ENCODE measurements around the gene STX16.

The STX16 gene

DNA sequence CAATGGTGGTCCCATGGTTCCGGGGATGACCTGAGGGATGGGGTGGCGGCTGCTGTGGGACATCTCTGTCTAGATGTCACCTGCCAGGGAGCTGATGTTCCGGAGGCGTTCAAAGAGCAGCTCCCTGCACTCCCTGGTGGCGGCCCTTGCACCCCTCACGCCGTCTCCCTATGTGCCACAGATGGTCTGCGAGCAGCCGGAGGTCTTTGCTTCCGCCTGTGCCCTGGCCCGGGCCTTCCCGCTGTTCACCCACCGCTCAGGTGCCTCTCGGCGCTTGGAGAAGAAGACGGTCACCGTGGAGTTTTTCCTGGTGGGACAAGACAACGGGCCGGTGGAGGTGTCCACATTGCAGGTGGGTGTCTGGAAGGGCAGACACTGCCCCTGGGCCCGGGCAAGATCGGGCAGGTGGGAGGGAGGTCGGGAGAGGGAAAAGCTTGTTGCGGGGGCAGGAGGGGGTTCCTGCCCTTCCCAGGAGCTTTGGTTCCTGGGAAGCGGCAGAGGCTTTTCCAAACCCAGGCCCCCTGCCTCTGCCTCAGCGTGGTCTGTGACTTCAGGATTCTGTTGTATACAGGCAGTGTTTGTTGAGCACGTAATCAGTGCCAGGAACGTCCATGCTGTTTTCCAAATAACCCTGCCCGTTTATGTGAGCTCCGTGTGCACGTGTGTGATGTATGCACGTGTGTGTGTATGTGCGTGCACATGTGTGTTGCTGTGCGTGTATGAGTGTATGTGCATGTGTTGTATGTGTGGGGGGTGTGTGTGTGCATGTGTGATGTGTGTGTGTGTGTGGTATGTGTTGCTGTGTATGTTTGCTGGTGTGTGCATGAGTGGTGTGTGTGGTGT is 43.4 kb downstream of the STX16 start:
- no peak overlapping the region for H3K4me3 ChIP-seq (ENCODE audit: low read depth, low read length)
- DNase-seq (ENCODE audit: low read depth): no peak

DNA sequence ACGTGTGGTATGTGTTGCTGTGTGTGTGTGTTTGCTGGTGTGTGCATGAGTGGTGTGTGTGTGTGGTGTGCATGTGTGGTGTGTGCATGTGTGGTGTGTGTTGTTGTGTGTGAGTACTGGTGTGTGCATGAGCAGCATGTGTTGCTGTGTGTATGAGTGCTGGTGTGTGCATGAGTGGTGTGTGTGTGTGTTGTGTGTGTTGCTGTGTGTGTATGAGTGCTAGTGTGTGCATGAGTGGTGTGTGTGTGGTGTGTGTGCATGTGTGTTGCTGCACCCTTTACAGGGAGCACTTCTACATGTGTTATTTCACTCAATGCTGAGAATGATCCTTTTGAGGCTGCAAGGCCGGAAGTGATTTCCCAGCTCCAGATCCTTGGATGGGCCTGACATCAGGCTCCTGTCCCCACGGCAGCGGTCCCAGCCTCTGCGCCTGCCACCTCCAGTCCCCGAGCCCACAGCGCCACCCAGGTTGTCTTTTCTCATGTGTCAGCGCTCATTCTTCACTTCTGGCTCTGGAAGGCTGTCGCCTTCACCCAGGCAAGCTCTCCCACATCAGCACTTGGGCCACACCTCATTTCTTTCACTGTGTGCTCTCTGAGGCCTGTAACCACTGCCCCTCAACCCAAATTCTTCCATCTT is 44.1 kb downstream of the STX16 start:
- DNase-seq (ENCODE audit: low read depth): no peak
- TF ChIP-seq, protein P1, sequence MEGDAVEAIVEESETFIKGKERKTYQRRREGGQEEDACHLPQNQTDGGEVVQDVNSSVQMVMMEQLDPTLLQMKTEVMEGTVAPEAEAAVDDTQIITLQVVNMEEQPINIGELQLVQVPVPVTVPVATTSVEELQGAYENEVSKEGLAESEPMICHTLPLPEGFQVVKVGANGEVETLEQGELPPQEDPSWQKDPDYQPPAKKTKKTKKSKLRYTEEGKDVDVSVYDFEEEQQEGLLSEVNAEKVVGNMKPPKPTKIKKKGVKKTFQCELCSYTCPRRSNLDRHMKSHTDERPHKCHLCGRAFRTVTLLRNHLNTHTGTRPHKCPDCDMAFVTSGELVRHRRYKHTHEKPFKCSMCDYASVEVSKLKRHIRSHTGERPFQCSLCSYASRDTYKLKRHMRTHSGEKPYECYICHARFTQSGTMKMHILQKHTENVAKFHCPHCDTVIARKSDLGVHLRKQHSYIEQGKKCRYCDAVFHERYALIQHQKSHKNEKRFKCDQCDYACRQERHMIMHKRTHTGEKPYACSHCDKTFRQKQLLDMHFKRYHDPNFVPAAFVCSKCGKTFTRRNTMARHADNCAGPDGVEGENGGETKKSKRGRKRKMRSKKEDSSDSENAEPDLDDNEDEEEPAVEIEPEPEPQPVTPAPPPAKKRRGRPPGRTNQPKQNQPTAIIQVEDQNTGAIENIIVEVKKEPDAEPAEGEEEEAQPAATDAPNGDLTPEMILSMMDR (IDR thresholded peaks at IDR 0.05; ENCODE audit: control insufficient read depth, extremely low read depth, insufficient read depth): no peak
- no peak overlapping the region for H3K4me3 ChIP-seq (ENCODE audit: low read depth, low read length)

More for the DNA sequence above, 43.4 kb downstream of the STX16 start:
- TF ChIP-seq, protein P1 (IDR thresholded peaks at IDR 0.05; ENCODE audit: control insufficient read depth, extremely low read depth, insufficient read depth): no peak

DNA sequence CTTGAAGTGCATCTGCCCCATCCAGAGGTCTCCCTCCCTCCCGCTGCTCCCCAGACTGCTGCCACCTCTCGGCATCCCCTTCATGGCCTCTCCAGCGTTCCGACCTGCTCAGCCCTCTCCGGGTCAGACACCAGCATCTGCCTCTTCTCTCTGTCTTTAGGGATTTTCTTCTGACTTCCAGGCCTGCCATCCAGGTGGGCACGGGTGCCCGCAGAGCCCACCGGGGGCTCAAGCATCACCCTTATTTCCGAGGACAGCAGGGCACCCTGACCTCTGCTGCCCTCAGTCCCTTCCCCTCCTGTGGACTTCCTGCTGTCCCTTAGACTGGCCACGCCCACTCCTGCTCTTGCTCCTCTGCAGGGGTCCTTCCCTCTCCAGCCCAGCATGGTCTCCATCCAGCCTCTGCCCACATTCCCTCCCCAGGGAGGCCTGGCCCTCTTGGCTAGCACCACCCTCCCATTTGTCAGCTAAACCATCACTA is 44.9 kb downstream of the STX16 start:
- TF ChIP-seq, protein P1 (IDR thresholded peaks at IDR 0.05; ENCODE audit: control insufficient read depth, extremely low read depth, insufficient read depth): no peak
- H3K4me3 ChIP-seq (ENCODE audit: low read depth, low read length): no peak overlapping the region
- DNase-seq (ENCODE audit: low read depth): no peak

DNA sequence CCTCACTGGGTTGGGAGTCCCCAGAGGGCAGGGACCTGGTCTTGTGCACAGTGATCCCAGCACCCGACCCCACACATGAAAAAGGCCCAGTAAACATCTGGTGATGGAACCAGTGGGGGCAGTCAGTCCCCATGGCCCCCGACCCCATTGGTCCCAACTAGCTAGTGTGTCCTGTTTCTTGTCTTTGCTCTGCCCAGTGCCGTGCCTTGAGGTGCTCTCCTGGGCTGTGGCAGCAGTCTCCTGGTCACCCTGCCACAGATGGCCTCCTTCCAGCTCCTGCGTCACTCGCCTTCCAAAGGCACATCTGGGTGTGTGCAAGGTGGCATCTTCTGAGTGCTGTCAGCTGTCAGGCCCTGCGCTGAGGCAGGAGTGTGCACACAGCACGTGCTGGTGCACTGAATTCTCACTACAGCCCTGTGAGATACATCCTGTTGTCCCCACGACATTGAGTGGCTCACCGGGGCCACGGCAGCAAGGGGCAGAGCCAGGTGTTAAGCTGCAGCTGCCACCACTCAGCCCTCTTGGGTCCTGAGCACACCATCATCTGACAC is 45.4 kb downstream of the STX16 start:
- TF ChIP-seq, protein P1 (IDR thresholded peaks at IDR 0.05; ENCODE audit: control insufficient read depth, extremely low read depth, insufficient read depth): no peak
- H3K4me3 ChIP-seq (ENCODE audit: low read depth, low read length): no peak overlapping the region
- no peak for DNase-seq (ENCODE audit: low read depth)

DNA sequence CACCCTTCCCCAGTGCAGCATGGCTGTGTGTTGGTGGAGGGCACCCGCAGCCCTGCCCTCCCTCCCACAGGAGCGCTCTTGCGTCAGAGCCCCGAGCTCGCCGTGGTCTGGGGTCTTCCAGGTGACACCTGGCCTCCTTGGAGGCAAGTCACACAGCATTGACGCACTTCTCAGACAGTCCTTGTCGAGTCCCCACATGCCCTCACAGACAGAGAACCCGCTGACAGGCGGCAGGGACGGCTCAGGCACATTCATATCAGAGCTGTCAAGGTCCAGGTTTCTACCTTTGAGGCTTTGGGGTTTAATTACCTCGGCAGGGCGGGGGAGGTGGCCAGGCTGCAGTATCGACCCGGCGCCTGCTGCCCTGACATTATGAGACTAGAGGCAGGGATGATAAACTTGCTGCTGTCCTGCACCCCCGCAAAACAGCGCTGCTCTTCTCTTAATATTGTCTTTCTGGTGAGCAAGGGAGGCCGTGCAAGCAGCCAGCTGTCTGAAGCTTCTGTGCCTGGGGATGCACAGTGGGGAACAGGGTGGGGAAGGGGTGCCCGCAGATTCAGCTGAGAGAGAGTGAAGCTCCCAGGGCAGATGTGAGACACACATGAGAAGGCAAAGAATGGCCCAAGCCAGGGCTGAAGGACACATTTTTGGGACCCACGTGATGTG is 46.3 kb downstream of the STX16 start:
- H3K4me3 ChIP-seq (ENCODE audit: low read depth, low read length): no peak overlapping the region
- TF ChIP-seq, protein P1 (IDR thresholded peaks at IDR 0.05; ENCODE audit: control insufficient read depth, extremely low read depth, insufficient read depth): no peak
- DNase-seq (ENCODE audit: low read depth): no peak

DNA sequence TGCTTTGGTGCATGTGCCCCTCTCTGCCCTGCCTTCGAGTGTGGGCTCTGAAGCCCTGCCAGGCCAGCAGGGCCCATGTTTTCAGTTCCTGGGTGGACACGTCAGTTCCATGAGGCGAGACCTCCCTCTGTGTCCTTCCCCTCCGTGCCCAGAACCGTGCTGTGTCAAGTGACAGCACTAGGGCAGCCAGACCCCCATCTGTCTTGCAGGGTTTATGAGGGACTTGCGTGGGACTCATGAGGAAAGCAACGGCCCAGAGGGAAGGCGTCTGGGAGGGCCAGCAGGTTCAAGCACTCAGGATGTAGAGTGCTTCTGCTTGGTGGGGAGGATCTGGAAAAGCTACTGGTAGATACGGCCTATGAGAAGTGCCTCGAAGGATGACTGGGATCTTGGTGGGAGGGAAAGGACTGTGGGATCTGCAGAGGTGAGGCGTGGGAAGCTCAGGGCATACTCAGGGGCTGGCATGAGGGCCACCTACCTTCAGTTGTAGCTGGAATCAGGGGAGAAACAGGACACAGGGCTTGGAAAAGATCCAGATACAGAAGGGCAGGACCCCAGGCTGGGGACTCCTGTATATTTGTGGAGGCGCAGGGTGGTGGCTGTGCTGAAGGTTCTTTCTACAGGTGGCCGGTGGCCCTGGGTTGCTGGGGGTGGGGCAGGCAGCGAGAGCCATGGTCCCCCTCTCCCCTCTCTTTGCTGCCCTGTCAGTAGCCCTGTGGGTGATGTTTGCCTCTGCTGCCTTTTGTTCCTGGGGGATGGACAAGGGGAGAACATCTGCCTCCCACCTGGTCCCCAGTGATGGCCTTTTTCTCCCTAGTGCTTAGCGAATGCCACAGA is 47.0 kb downstream of the STX16 start:
- no peak for DNase-seq (ENCODE audit: low read depth)
- H3K4me3 ChIP-seq (ENCODE audit: low read depth, low read length): no peak overlapping the region
- TF ChIP-seq, protein P1 (IDR thresholded peaks at IDR 0.05; ENCODE audit: control insufficient read depth, extremely low read depth, insufficient read depth): no peak
